Astrocyte of the cerebellum (primary cell): ENCODE measurements around the gene DNAI7.

Source experiments
- DNase-seq: peaks from one replicate; pipeline ENCODE4 v3.0.0-alpha.2; 2011; ENCODE audit warnings: low read depth
- H3K4me3 ChIP-seq: 2 replicates; pipeline ENCODE4 v1.5.1; 2011; ENCODE audit warnings: mild to moderate bottlenecking, low read depth, low read length, moderate library complexity
- in situ Hi-C: cut with HindIII; loops from 2 replicates; pipeline ENCODE4 v1.10.0; 2017; ENCODE audit warnings: low sequenced_read_pairs
- TF ChIP-seq, protein P1 (sequence below): IDR thresholded peaks from 2 replicates; pipeline ENCODE4 v1.5.1; 2012; ENCODE audit warnings: low read length, low read depth, moderate library complexity, mild to moderate bottlenecking; ENCODE audit errors: missing control alignments

Gene DNAI7

DNA sequence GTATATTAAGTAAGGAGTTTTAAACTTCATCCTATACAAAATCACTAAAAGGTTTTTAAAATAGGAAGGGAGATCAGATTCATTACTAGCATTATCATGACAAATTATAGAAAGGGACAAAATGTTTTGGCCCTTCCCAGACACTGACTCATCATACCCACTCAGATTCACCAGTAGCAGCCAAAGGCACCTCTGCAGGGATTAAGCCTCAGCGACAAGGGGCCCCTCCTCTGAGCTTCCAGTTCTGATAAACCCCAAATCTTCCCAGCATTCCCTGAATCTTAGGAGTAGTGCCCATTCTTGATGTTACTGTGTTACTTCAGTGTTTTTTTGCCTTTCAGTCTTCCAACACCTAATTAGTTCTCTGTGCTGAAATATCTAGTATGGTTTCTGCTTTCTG, 41.2 kb upstream of the DNAI7 start:
- no peak overlapping the region for H3K4me3 ChIP-seq
- TF ChIP-seq, protein P1, sequence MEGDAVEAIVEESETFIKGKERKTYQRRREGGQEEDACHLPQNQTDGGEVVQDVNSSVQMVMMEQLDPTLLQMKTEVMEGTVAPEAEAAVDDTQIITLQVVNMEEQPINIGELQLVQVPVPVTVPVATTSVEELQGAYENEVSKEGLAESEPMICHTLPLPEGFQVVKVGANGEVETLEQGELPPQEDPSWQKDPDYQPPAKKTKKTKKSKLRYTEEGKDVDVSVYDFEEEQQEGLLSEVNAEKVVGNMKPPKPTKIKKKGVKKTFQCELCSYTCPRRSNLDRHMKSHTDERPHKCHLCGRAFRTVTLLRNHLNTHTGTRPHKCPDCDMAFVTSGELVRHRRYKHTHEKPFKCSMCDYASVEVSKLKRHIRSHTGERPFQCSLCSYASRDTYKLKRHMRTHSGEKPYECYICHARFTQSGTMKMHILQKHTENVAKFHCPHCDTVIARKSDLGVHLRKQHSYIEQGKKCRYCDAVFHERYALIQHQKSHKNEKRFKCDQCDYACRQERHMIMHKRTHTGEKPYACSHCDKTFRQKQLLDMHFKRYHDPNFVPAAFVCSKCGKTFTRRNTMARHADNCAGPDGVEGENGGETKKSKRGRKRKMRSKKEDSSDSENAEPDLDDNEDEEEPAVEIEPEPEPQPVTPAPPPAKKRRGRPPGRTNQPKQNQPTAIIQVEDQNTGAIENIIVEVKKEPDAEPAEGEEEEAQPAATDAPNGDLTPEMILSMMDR = no peak
- in situ Hi-C loops = no loop called here
- no peak for DNase-seq

DNA sequence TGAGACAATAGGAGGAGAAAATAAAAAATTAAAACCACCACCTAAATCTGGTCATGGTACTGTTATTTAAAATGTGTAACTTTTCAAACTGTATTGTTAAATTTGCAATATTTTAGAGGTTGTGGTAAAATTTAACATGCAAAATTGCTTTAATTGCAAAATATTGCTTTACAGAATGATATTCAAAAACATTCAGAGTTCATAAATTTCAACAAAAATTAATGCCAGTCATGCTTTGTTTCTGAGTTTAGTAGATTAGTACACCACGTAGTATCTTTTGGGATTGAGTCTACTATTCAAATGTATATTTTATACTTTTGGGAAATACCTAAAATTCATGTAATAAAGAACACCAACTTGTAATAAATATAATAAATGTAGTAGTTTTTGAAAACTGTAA, 18.4 kb upstream of the DNAI7 start:
- TF ChIP-seq, protein P1 = no peak
- in situ Hi-C loops = no loop called here
- no peak overlapping the region for H3K4me3 ChIP-seq
- DNase-seq = no peak

DNA sequence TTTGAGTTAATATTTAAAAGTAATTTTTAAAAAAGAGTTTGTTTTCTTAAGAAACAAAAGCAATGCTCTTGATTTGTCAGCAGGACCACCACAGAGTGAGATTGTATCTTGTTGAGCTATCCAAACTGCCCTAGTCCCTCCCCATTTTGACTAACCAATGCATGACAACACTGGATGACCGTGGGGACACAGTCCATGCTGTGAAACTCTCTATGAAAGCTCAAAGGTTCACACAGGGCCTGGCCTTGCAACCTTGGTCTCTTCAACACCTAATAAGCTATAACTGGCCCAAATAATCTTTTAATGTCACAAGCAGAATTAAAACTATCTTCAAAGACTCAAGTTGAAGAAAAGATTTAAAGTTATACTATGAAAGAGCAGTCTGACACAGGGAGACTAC, 13.6 kb upstream of the DNAI7 start:
- TF ChIP-seq, protein P1 = no peak
- DNase-seq = no peak
- in situ Hi-C loops = no loop called here
- no peak overlapping the region for H3K4me3 ChIP-seq

GRCh38 chr12:25207846-25208245, 12.9 kb upstream of the DNAI7 start:
- TF ChIP-seq, protein P1 = no peak
- H3K4me3 ChIP-seq = no peak overlapping the region
- in situ Hi-C loops = no loop called here
- no peak for DNase-seq

GRCh38 chr12:25207411-25207810, 12.5 kb upstream of the DNAI7 start:
- no peak for DNase-seq
- TF ChIP-seq, protein P1 = no peak
- in situ Hi-C loops = no loop called here

DNA sequence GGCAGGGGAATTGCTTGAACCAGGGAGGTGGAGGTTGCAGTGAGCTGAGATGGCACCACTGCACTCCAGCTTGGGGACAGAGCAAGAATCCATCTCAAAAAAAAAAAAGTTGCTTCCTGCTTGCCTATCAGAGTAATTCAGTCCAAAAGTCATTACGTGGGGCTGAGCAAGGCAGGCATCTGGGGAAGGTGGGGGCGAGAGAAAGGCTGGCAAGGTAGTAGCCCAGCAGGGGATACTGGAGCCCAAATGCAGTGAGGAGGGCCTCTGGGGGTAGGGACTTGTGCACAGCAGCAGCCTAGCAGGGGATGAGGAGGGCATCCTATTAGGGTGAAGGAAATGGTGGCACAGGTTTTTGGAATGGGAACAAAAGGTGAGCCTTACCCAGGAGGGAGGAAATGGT, 7.2 kb upstream of the DNAI7 start:
- H3K4me3 ChIP-seq = no peak overlapping the region
- TF ChIP-seq, protein P1 = no peak
- no peak for DNase-seq
- in situ Hi-C loops = no loop called here

More at GRCh38 chr12:25207411-25207810, 12.5 kb upstream of the DNAI7 start:
- H3K4me3 ChIP-seq = no peak overlapping the region

GRCh38 chr12:25200703-25201102, 5.7 kb upstream of the DNAI7 start:
- peak; percentile 40 for DNase-seq
- in situ Hi-C loops = no loop called here
- TF ChIP-seq, protein P1 = no peak
- no peak overlapping the region for H3K4me3 ChIP-seq
